Measurements from ENCODE around the gene RHCE. TPM values are rescaled to one million over a fixed set of nuclear protein-coding genes. Genes with fewer than 3 reads are reported as not detected.
"Not testable (repeated sequence)": the region's sequence is repeated elsewhere in the genome, so short reads cannot be mapped to it uniquely, and the experiment has no call there.

RHCE gene
- total and polyA plus RNA-seq, 2 experiments from 2014 or later: 0.80 to 8.8 TPM

- not testable (repeated sequence) for H3K4me1 ChIP-seq (ENCODE audit: insufficient read depth); H3K9me3 ChIP-seq (ENCODE audit: low read depth); H3K27ac ChIP-seq; H3K4me2 ChIP-seq; H3K79me2 ChIP-seq; H4K20me1 ChIP-seq (ENCODE audit: insufficient read depth, poor library complexity, severe bottlenecking); H3K4me3 ChIP-seq; H3K27me3 ChIP-seq; H3K9me2 ChIP-seq (replicated peaks; ENCODE audit: insufficient read depth); H3K36me3 ChIP-seq (replicated peaks; ENCODE audit: insufficient read depth, low read depth); DNase-seq (ENCODE audit: low spot score); H2AFZ ChIP-seq
- no CpG with 5 or more reads among the region's 17 CpGs for WGBS (ENCODE audit: low lambda C conversion rate, missing lambda C conversion rate)
Observed at GRCh38 chr1:25327864-25328790, 92.5 kb downstream of the RHCE start.

GRCh38 chr1:25324407-25324806, 96.2 kb downstream of the RHCE start:
- H3K79me2 ChIP-seq; H3K36me3 ChIP-seq (replicated peaks; ENCODE audit: insufficient read depth, low read depth); H3K4me2 ChIP-seq; H3K4me3 ChIP-seq; H3K27ac ChIP-seq; DNase-seq (ENCODE audit: low spot score); H3K9me2 ChIP-seq (replicated peaks; ENCODE audit: insufficient read depth); H3K9me3 ChIP-seq (ENCODE audit: low read depth); H4K20me1 ChIP-seq (ENCODE audit: insufficient read depth, poor library complexity, severe bottlenecking); H3K27me3 ChIP-seq; H3K4me1 ChIP-seq (ENCODE audit: insufficient read depth); H2AFZ ChIP-seq: not testable (repeated sequence)
- WGBS (ENCODE audit: low lambda C conversion rate, missing lambda C conversion rate): 81% methylated on average over 3 of the region's 3 CpGs

- not testable (repeated sequence) for H3K9me3 ChIP-seq (ENCODE audit: low read depth); H3K36me3 ChIP-seq (replicated peaks; ENCODE audit: insufficient read depth, low read depth); H3K79me2 ChIP-seq; H3K27me3 ChIP-seq; H4K20me1 ChIP-seq (ENCODE audit: insufficient read depth, poor library complexity, severe bottlenecking); H3K9me2 ChIP-seq (replicated peaks; ENCODE audit: insufficient read depth); H3K27ac ChIP-seq; DNase-seq (ENCODE audit: low spot score); H3K4me3 ChIP-seq; H3K4me2 ChIP-seq; H3K4me1 ChIP-seq (ENCODE audit: insufficient read depth); H2AFZ ChIP-seq
- WGBS (ENCODE audit: low lambda C conversion rate, missing lambda C conversion rate): 76% methylated on average over 8 of the region's 9 CpGs
Observed at GRCh38 chr1:25322127-25322526, 98.5 kb downstream of the RHCE start.

- H3K9me3 ChIP-seq (ENCODE audit: low read depth); H3K9me2 ChIP-seq (replicated peaks; ENCODE audit: insufficient read depth); H3K36me3 ChIP-seq (replicated peaks; ENCODE audit: insufficient read depth, low read depth); H3K27me3 ChIP-seq; H3K79me2 ChIP-seq; H3K4me2 ChIP-seq; H3K4me3 ChIP-seq; H2AFZ ChIP-seq; H4K20me1 ChIP-seq (ENCODE audit: insufficient read depth, poor library complexity, severe bottlenecking); H3K4me1 ChIP-seq (ENCODE audit: insufficient read depth); H3K27ac ChIP-seq; DNase-seq (ENCODE audit: low spot score): not testable (repeated sequence)
- 81% methylated on average over 9 of the region's 9 CpGs for WGBS (ENCODE audit: low lambda C conversion rate, missing lambda C conversion rate)
Observed at GRCh38 chr1:25320314-25320938, 100.2 kb downstream of the RHCE start.

GRCh38 chr1:25312806-25313470, 107.7 kb downstream of the RHCE start:
- not testable (repeated sequence) for DNase-seq (ENCODE audit: low spot score); H3K79me2 ChIP-seq; H3K27me3 ChIP-seq; H4K20me1 ChIP-seq (ENCODE audit: insufficient read depth, poor library complexity, severe bottlenecking); H3K36me3 ChIP-seq (replicated peaks; ENCODE audit: insufficient read depth, low read depth); H3K4me1 ChIP-seq (ENCODE audit: insufficient read depth); H3K4me2 ChIP-seq; H3K4me3 ChIP-seq; H2AFZ ChIP-seq; H3K9me3 ChIP-seq (ENCODE audit: low read depth); H3K9me2 ChIP-seq (replicated peaks; ENCODE audit: insufficient read depth); H3K27ac ChIP-seq

Other genes starting within 250 kb of the RHCE start
- 53.6 and 66.3 TPM in 2 replicates for gene SYF2, start 188.3 kb downstream of the RHCE start, total RNA-seq
- 34.2 and 49.2 TPM in 2 replicates for gene SYF2, start 188.3 kb downstream of the RHCE start, polyA plus RNA-seq
- gene RSRP1, start 173.4 kb downstream of the RHCE start, total RNA-seq: 90.4 and 153 TPM in 2 replicates
- 160 and 236 TPM in 2 replicates for gene RSRP1, start 173.4 kb downstream of the RHCE start, polyA plus RNA-seq
- not detected in 2 replicates for gene RHD, start 148.3 kb downstream of the RHCE start, total RNA-seq
- gene RHD, start 148.3 kb downstream of the RHCE start, polyA plus RNA-seq: 0.12 and 0.19 TPM in 2 replicates
- gene TMEM50A, start 82.5 kb downstream of the RHCE start, total RNA-seq: 98.2 and 99.1 TPM in 2 replicates
- 136 and 151 TPM in 2 replicates for gene TMEM50A, start 82.5 kb downstream of the RHCE start, polyA plus RNA-seq
- 27.0 and 27.2 TPM in 2 replicates for gene MACO1, start 10.1 kb upstream of the RHCE start, total RNA-seq
- gene MACO1, start 10.1 kb upstream of the RHCE start, polyA plus RNA-seq: 14.1 and 14.3 TPM in 2 replicates
- gene LDLRAP1, start 122.8 kb upstream of the RHCE start, total RNA-seq: 17.3 and 20.5 TPM in 2 replicates
- 21.1 and 27.5 TPM in 2 replicates for gene LDLRAP1, start 122.8 kb upstream of the RHCE start, polyA plus RNA-seq
- 19.9 and 20.6 TPM in 2 replicates for gene MAN1C1, start 196.0 kb upstream of the RHCE start, total RNA-seq
- 24.6 and 29.3 TPM in 2 replicates for gene MAN1C1, start 196.0 kb upstream of the RHCE start, polyA plus RNA-seq